ENCODE measurements around the gene ZNF746. TPM values are rescaled to one million over a fixed set of nuclear protein-coding genes. Genes with fewer than 3 reads are reported as not detected.

The ZNF746 gene
- total RNA-seq, 3 donors from 2014 or later = 23.5 to 27.5 (median 23.7) TPM

DNA sequence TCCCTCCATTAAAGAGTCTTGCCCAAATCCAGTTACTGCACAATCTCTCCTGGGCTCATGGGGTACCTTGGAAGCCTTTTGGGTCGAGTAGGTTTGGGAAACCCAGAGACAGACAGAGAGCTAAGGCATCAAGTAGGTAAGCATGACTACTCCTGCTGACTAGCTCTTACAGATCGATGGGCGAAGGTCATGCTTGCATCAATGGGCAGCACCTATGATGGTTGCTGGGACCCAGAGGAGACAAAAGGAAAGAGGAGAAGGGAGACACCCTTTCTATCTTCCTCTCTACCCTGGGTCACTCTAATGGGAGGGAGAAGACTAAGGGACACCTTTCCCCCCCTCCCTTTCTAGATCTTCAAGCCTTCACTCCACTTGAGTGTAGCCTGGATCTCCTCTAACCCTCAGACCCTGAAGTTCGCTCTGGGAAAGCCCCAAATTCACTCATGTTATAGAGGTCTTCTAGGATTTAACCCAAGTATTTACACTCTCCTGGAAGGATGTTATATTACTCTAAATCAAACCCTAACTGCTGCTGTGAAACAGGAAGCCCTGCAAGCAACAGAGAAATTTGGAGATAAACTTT lies 31.6 kb upstream of the ZNF746 start:
- DNase-seq (ENCODE audit: low spot score in 2 of 2) = no peak
- Histone ChIP-seq H3K36me3 (no peaks in the 10 kb centered on the region), H3K4me1 (no peaks in the 10 kb centered on the region), H3K27ac (no peak overlapping the region), H3K9me3 (peaks cover 68 to 84% of the 10 kb centered on the region in 2 donors), H3K27me3 (no peaks in the 10 kb centered on the region), H3K4me3 (no peak overlapping the region)
- no peak for TF ChIP-seq POLR2A (IDR thresholded peaks at IDR 0.05)
- TF ChIP-seq POLR2AphosphoS5 (IDR thresholded peaks at IDR 0.05) = no peak
- TF ChIP-seq, protein P1, sequence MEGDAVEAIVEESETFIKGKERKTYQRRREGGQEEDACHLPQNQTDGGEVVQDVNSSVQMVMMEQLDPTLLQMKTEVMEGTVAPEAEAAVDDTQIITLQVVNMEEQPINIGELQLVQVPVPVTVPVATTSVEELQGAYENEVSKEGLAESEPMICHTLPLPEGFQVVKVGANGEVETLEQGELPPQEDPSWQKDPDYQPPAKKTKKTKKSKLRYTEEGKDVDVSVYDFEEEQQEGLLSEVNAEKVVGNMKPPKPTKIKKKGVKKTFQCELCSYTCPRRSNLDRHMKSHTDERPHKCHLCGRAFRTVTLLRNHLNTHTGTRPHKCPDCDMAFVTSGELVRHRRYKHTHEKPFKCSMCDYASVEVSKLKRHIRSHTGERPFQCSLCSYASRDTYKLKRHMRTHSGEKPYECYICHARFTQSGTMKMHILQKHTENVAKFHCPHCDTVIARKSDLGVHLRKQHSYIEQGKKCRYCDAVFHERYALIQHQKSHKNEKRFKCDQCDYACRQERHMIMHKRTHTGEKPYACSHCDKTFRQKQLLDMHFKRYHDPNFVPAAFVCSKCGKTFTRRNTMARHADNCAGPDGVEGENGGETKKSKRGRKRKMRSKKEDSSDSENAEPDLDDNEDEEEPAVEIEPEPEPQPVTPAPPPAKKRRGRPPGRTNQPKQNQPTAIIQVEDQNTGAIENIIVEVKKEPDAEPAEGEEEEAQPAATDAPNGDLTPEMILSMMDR (IDR thresholded peaks at IDR 0.05) = no peak
- intact Hi-C loops (cut with DNase I; ENCODE audit: low total_unique reads) = no loop called here

GRCh38 chr7:149527414-149527813 lies 29.8 kb upstream of the ZNF746 start:
- H3K4me3 ChIP-seq = no peak overlapping the region
- H3K9me3 ChIP-seq = peaks cover 60 to 65% of the 10 kb centered on the region in 2 donors
- no peak overlapping the region for H3K27ac ChIP-seq
- no peaks in the 10 kb centered on the region for H3K27me3 ChIP-seq
- H3K36me3 ChIP-seq = no peaks in the 10 kb centered on the region
- intact Hi-C loops (cut with DNase I; ENCODE audit: low total_unique reads) = no loop called here
- H3K4me1 ChIP-seq = no peaks in the 10 kb centered on the region
- TF ChIP-seq, protein P1 (IDR thresholded peaks at IDR 0.05) = no peak
- no peak for TF ChIP-seq POLR2AphosphoS5 (IDR thresholded peaks at IDR 0.05)
- TF ChIP-seq POLR2A (IDR thresholded peaks at IDR 0.05) = no peak
- no peak for DNase-seq (ENCODE audit: low spot score in 2 of 2)

DNA sequence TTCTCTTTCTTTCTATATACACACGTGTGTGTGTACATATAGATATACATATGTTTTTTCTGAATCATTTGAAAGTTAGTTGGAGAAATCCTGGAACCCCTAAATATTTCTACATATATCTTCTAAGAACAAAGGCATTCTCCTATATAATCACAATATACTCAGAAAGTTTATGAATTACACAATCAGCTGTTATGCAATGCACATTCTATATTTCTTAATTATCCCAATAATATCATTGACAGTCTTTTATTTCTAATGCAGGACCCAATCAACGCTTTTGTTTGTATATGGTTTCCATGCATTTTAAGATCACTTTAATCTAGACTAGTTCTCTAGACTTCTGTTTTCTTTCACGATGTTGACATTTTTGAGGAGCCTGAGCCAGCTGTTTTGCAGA lies 27.7 kb upstream of the ZNF746 start:
- Histone ChIP-seq H3K27me3 (no peaks in the 10 kb centered on the region), H3K4me1 (no peaks in the 10 kb centered on the region), H3K36me3 (no peaks in the 10 kb centered on the region), H3K27ac (no peak overlapping the region), H3K9me3 (peaks cover 41 to 44% of the 10 kb centered on the region in 2 donors), H3K4me3 (no peak overlapping the region)
- intact Hi-C loops (cut with DNase I; ENCODE audit: low total_unique reads) = no loop called here
- no peak for DNase-seq (ENCODE audit: low spot score in 2 of 2)
- TF ChIP-seq, protein P1 (IDR thresholded peaks at IDR 0.05) = no peak
- TF ChIP-seq POLR2A (IDR thresholded peaks at IDR 0.05) (no peak), POLR2AphosphoS5 (IDR thresholded peaks at IDR 0.05) (no peak)

- Histone ChIP-seq H3K27me3 (no peaks in the 10 kb centered on the region), H3K4me3 (no peak overlapping the region), H3K9me3 (peaks cover 33 to 35% of the 10 kb centered on the region in 2 donors), H3K36me3 (no peaks in the 10 kb centered on the region), H3K4me1 (no peaks in the 10 kb centered on the region), H3K27ac (no peak overlapping the region)
- DNase-seq (ENCODE audit: low spot score in 2 of 2) = no peak
- TF ChIP-seq, protein P1 (IDR thresholded peaks at IDR 0.05) = no peak
- TF ChIP-seq POLR2A (IDR thresholded peaks at IDR 0.05) = no peak
- TF ChIP-seq POLR2AphosphoS5 (IDR thresholded peaks at IDR 0.05) = no peak
- intact Hi-C loops (cut with DNase I; ENCODE audit: low total_unique reads) = no loop called here
Measured at GRCh38 chr7:149524394-149524793, 26.8 kb upstream of the ZNF746 start.

DNA sequence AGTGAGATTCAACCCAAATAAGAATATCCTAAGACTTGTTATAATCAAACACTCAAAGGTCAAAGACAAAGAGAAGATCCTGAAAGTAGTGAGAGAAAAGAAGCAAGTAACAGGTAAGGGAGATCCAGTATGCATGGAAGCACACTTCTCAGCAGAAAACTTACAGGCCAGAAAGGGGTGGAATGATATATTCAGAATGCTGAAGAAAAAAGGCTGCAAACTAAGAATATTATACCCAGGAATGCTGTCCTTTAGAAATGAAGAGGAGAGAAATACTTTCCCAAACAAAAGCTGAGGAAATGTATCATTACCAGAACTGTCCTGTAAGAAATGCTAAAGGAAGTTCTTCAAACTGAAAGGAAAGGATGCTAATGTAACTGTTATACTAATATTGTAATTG lies 12.6 kb upstream of the ZNF746 start:
- intact Hi-C loops (cut with DNase I; ENCODE audit: low total_unique reads) = no loop called here

More for the DNA sequence above, 12.6 kb upstream of the ZNF746 start:
- peaks cover 27 to 56% of the 10 kb centered on the region in 2 donors for H3K9me3 ChIP-seq
- no peaks in the 10 kb centered on the region for H3K27me3 ChIP-seq
- no peak for TF ChIP-seq POLR2AphosphoS5 (IDR thresholded peaks at IDR 0.05)
- H3K4me1 ChIP-seq = no peaks in the 10 kb centered on the region
- no peak for DNase-seq (ENCODE audit: low spot score in 2 of 2)
- H3K4me3 ChIP-seq = no peak overlapping the region
- no peaks in the 10 kb centered on the region for H3K36me3 ChIP-seq
- H3K27ac ChIP-seq = no peak overlapping the region

Data from breast epithelium (tissue), 4 donors.